Kidney (tissue), 14 donors: ENCODE measurements around the gene POLR3E. TPM values are rescaled to one million over a fixed set of nuclear protein-coding genes. Genes with fewer than 3 reads are reported as not detected.

Experiments
- DNase-seq, 5 donors: peaks; one replicate each; pipeline ENCODE4 v3.0.0-alpha.2; 2013 to 2020
- FAIRE-seq: peaks from 2 replicates; lab custom pipeline; 2012; peaks lifted over from hg19 to GRCh38; lab: Jason Lieb, UNC
- H3K27ac ChIP-seq, 2 donors: one replicate each; pipeline ENCODE4 v1.7.0; 2013; ENCODE audit warnings: low read depth in 2 of 2, low read length in 2 of 2, inconsistent platforms in 1 of 2
- H3K27me3 ChIP-seq: one replicate; pipeline ENCODE4 v1.7.1; 2013; ENCODE audit warnings: low read length, inconsistent platforms; ENCODE audit not compliant: control insufficient read depth, insufficient read depth
- H3K36me3 ChIP-seq, 3 donors: one replicate each; pipeline versions ENCODE4 v1.7.0 to v1.7.1; 2013; ENCODE audit warnings: low read length in 3 of 3, control low read depth in 1 of 3, inconsistent platforms in 1 of 3; ENCODE audit not compliant: insufficient read depth in 3 of 3, control insufficient read depth in 2 of 3
- H3K4me1 ChIP-seq, 3 donors: one replicate each; pipeline versions ENCODE4 v1.7.0 to v1.7.1; 2013; ENCODE audit warnings: low read length in 3 of 3, inconsistent platforms in 1 of 3, low read depth in 1 of 3; ENCODE audit not compliant: control insufficient read depth in 2 of 3, insufficient read depth in 2 of 3
- H3K4me3 ChIP-seq, 3 donors: one replicate each; pipeline versions ENCODE4 v1.7.0 to v1.8.1; 2013; ENCODE audit warnings: low read length in 3 of 3, control low read depth in 1 of 3, inconsistent platforms in 1 of 3
- H3K9ac ChIP-seq, 3 donors: one replicate each; pipeline versions ENCODE4 v1.7.0 to v1.7.1; 2013; ENCODE audit warnings: low read length in 3 of 3, control low read depth in 1 of 3, inconsistent platforms in 1 of 3
- H3K9me3 ChIP-seq, 3 donors: one replicate each; pipeline versions ENCODE4 v1.7.0 to v1.7.1; 2013; ENCODE audit warnings: low read length in 3 of 3, control low read depth in 1 of 3, inconsistent platforms in 1 of 3; ENCODE audit not compliant: control insufficient read depth in 2 of 3, insufficient read depth in 1 of 3
- CTCF ChIP-seq: IDR thresholded peaks from 3 replicates; pipeline ENCODE4 v1.5.1; 2012; ENCODE audit warnings: mild to moderate bottlenecking, moderate library complexity, borderline replicate concordance; ENCODE audit not compliant: insufficient read depth; ENCODE audit errors: extremely low read depth
- intact Hi-C: fragments of 100-400 bp; cut with DNase I; formaldehyde crosslinking; loops from one replicate; pipeline ENCODE4 v1.11.1; 2022
- polyA plus RNA-seq: library from polyadenylated mRNA; stranded (reverse); fragments of 350-450 nt; fragmentation: Illumina TruSeq; extraction: RNeasy Lipid Tissue Mini Kit (QIAGEN cat#74804); gene quantifications from one replicate; pipeline ENCODE4 v1.2.3, GENCODE V29; 2014; ENCODE audit warnings: low read depth, low replicate concordance; ENCODE audit not compliant: insufficient read depth
- total RNA-seq: library from RNA; stranded (reverse); fragmentation: NEBNext Ultra II Directional; extraction: Animal tissue kit (Norgen Biotek cat#: 25700); gene quantifications from one replicate; pipeline ENCODE4 v1.2.1, GENCODE V29; 2021
- donor health status: control.
- donor health status: control.
- donor health status: control.
- donor health status: control.
- donor health status: control.
- donor health status: DM: yes; HTN: yes; CAD: no.
- donor health status: Normal renal cell carcinoma (clear cell type).

POLR3E gene
- total and polyA plus RNA-seq, 2 donors from 2014 or later: 21.3 to 41.4 TPM

GRCh38 chr16:22262460-22262859 lies 34.7 kb upstream of the POLR3E start:
- Histone ChIP-seq H3K27ac (no peak overlapping the region), H3K4me3 (no peak overlapping the region), H3K9me3 (no peaks in the 10 kb centered on the region), H3K9ac (no peak overlapping the region), H3K4me1 (no peaks in the 10 kb centered on the region), H3K27me3 (no peaks in the 10 kb centered on the region), H3K36me3 (peaks cover 6 to 34% (median 15%) of the 10 kb centered on the region in 3 donors)
- FAIRE-seq (no peak), DNase-seq (no peak)
- no peak for TF ChIP-seq CTCF
- intact Hi-C loops: no loop called here

- Histone ChIP-seq H3K4me3 (no peak overlapping the region), H3K9ac (no peak overlapping the region), H3K27me3 (no peaks in the 10 kb centered on the region), H3K9me3 (no peaks in the 10 kb centered on the region), H3K36me3 (peaks cover 4 to 23% (median 8%) of the 10 kb centered on the region in 3 donors), H3K4me1 (no peaks in the 10 kb centered on the region), H3K27ac (no peak overlapping the region)
- DNase-seq (peak in 1 of 5 donors; percentile 9), FAIRE-seq (no peak)
- intact Hi-C loops: no loop called here
- no peak for TF ChIP-seq CTCF
Observed at GRCh38 chr16:22264786-22265185, 32.4 kb upstream of the POLR3E start.

GRCh38 chr16:22265351-22265750 lies 31.9 kb upstream of the POLR3E start:
- Histone ChIP-seq H3K9me3 (no peaks in the 10 kb centered on the region), H3K27ac (no peak overlapping the region), H3K9ac (no peak overlapping the region), H3K27me3 (no peaks in the 10 kb centered on the region), H3K4me3 (no peak overlapping the region), H3K36me3 (peaks cover 2 to 18% (median 8%) of the 10 kb centered on the region in 3 donors), H3K4me1 (no peaks in the 10 kb centered on the region)
- DNase-seq (peak in 3 of 5 donors; percentile 1 to 20 (median 9)), FAIRE-seq (no peak)
- no peak for TF ChIP-seq CTCF
- intact Hi-C loops: no loop called here

GRCh38 chr16:22266546-22266945 lies 30.7 kb upstream of the POLR3E start:
- no peak overlapping the region for H3K4me3 ChIP-seq
- H3K27me3 ChIP-seq: no peaks in the 10 kb centered on the region
- intact Hi-C loops: no loop called here
- no peak for FAIRE-seq
- TF ChIP-seq CTCF: no peak
- H3K9me3 ChIP-seq: no peaks in the 10 kb centered on the region
- DNase-seq: no peak
- H3K4me1 ChIP-seq: no peaks in the 10 kb centered on the region
- H3K36me3 ChIP-seq: peaks cover 0 to 12% (median 3%) of the 10 kb centered on the region in 3 donors
- no peak overlapping the region for H3K27ac ChIP-seq
- no peak overlapping the region for H3K9ac ChIP-seq
